Glomerular visceral epithelial cell (primary cell): Measurements from ENCODE around the gene TTC34.

Experiments
- DNase-seq: peaks from one replicate; pipeline ENCODE4 v3.0.0-alpha.2; 2016; ENCODE audit errors: extremely low spot score

The TTC34 gene

GRCh38 chr1:2604844-2605508 lies 196.5 kb downstream of the TTC34 start:
- DNase-seq = no peak

GRCh38 chr1:2604156-2604843 lies 197.2 kb downstream of the TTC34 start:
- no peak for DNase-seq

- no peak for DNase-seq
Observed at GRCh38 chr1:2603521-2604155, 197.9 kb downstream of the TTC34 start.

- DNase-seq = no peak
Observed at GRCh38 chr1:2602866-2603520, 198.5 kb downstream of the TTC34 start.

GRCh38 chr1:2602311-2602835 lies 199.1 kb downstream of the TTC34 start:
- no peak for DNase-seq

GRCh38 chr1:2601721-2602303 lies 199.7 kb downstream of the TTC34 start:
- no peak for DNase-seq

GRCh38 chr1:2598329-2598931 lies 203.1 kb downstream of the TTC34 start:
- no peak for DNase-seq

GRCh38 chr1:2597441-2598328 lies 203.8 kb downstream of the TTC34 start:
- DNase-seq = no peak

- no peak for DNase-seq
Observed at GRCh38 chr1:2596530-2597333, 204.8 kb downstream of the TTC34 start.

- DNase-seq = no peak
Observed at GRCh38 chr1:2595812-2596529, 205.5 kb downstream of the TTC34 start.

GRCh38 chr1:2595261-2595811 lies 206.2 kb downstream of the TTC34 start:
- DNase-seq = no peak

GRCh38 chr1:2594641-2595131 lies 206.8 kb downstream of the TTC34 start:
- no peak for DNase-seq

- DNase-seq = peak; percentile 44
Observed at GRCh38 chr1:2594001-2594640, 207.4 kb downstream of the TTC34 start.

GRCh38 chr1:2593251-2593878 lies 208.1 kb downstream of the TTC34 start:
- no peak for DNase-seq

GRCh38 chr1:2592672-2593071 lies 208.8 kb downstream of the TTC34 start:
- DNase-seq = no peak

- no peak for DNase-seq
Observed at GRCh38 chr1:2591581-2592261, 209.8 kb downstream of the TTC34 start.

GRCh38 chr1:2591233-2591580 lies 210.3 kb downstream of the TTC34 start:
- no peak for DNase-seq
